Measurements from ENCODE around the gene CCDC146.

- no peak for TF ChIP-seq CTCF (IDR thresholded peaks at IDR 0.05)
- TF ChIP-seq POLR2A (IDR thresholded peaks at IDR 0.05): no peak
Observed at GRCh38 chr7:77242554-77242953, 120.1 kb downstream of the CCDC146 start.

All from ovary (tissue), 3 donors.